Hepatocyte (in vitro differentiated cells): Measurements from ENCODE around the gene ECSCR.

ENCODE experiments used
- EZH2phosphoT487 ChIP-seq: fragments of 200-600 bp; sonication (generic); IDR thresholded peaks from one replicate; pipeline ENCODE4 v1.6.1; 2018; ENCODE audit warnings: antibody characterized with exemption, mild to moderate bottlenecking, low read depth, moderate library complexity; ENCODE audit not compliant: unreplicated experiment, severe bottlenecking
- TF ChIP-seq, protein P1 (sequence below): fragments of 200-600 bp; sonication (generic); IDR thresholded peaks from 2 replicates; pipeline ENCODE4 v1.5.1; 2016; ENCODE audit warnings: antibody characterized with exemption, mild to moderate bottlenecking; ENCODE audit not compliant: poor library complexity

DNA sequence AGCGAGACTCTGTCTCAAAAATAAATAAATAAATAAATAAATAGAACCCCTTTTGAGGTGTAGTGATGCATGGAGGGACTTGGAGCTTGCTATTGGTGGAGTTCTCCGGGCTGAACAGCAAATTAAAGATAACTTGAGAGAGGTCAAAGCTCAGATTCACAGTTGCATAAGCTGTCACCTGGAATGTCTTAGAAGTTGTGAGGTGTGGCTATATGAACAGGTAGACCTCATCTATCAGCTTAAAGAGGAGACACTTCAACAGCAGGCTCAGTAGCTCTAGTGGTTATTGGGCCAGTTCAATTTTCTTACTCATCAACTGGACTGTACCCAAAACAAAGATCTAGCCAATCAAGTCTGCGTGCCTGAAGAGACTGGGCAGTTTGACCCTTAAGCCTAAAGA, 31.7 kb upstream of the ECSCR start:
- TF ChIP-seq, protein P1, sequence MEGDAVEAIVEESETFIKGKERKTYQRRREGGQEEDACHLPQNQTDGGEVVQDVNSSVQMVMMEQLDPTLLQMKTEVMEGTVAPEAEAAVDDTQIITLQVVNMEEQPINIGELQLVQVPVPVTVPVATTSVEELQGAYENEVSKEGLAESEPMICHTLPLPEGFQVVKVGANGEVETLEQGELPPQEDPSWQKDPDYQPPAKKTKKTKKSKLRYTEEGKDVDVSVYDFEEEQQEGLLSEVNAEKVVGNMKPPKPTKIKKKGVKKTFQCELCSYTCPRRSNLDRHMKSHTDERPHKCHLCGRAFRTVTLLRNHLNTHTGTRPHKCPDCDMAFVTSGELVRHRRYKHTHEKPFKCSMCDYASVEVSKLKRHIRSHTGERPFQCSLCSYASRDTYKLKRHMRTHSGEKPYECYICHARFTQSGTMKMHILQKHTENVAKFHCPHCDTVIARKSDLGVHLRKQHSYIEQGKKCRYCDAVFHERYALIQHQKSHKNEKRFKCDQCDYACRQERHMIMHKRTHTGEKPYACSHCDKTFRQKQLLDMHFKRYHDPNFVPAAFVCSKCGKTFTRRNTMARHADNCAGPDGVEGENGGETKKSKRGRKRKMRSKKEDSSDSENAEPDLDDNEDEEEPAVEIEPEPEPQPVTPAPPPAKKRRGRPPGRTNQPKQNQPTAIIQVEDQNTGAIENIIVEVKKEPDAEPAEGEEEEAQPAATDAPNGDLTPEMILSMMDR: no peak
- TF ChIP-seq EZH2phosphoT487: no peak
